ENCODE results near the gene IRF8.

The IRF8 gene

DNA sequence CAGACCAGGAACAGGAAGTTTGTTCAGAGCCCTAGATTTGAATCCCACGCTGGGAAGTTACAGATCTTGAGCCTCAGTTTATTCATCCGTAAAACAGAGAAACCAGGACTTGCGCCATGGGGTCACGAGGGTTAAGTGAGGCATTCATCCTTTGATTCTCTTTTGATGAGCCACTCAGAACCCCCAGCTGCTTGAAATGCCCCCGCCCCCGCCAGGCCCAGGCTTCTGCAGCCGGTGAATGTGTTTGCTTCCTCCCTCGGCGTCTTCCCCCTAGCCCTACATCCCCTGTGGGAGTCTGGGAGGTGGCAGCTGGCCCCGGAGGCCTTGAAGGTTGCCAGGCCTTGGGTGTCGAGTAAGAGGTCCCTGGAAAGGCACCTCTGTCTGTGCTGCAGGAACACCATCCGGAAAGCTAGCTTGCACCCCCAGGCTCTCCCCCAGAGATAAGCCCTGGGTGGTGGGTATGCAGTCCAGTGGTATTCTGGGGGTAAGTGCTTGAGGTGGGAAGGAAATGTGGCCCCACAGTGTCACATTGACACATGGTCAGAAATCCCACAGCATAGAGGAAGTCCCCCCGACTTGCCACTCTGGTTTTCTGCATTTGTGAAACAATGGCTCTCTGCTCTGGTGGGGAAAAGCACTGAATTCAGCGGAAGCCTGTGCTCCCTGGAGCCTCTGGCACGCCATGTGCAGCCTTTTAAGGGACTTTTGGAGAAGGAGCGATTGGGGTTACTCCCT is 14.9 kb downstream of the IRF8 start:
- no peak for DNase-seq (ENCODE audit: low spot score)

DNA sequence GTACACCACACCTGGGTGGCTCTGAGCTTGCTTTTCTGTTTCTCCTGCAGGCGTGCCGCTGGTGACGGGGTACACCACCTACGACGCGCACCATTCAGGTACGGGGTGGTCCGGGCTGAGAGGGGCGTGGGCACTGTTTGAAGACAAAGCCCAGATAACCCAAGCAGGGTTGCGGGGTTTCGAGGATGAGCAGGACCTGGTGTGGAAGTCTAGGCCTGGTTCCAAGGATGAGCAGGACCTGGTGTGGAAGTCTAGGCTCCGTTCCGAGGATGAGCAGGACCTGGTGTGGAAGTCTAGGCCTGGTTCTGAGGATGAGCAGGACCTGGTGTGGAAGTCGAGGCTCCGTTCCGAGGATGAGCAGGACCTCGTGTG is 15.4 kb downstream of the IRF8 start:
- DNase-seq (ENCODE audit: low spot score), result no peak

DNA sequence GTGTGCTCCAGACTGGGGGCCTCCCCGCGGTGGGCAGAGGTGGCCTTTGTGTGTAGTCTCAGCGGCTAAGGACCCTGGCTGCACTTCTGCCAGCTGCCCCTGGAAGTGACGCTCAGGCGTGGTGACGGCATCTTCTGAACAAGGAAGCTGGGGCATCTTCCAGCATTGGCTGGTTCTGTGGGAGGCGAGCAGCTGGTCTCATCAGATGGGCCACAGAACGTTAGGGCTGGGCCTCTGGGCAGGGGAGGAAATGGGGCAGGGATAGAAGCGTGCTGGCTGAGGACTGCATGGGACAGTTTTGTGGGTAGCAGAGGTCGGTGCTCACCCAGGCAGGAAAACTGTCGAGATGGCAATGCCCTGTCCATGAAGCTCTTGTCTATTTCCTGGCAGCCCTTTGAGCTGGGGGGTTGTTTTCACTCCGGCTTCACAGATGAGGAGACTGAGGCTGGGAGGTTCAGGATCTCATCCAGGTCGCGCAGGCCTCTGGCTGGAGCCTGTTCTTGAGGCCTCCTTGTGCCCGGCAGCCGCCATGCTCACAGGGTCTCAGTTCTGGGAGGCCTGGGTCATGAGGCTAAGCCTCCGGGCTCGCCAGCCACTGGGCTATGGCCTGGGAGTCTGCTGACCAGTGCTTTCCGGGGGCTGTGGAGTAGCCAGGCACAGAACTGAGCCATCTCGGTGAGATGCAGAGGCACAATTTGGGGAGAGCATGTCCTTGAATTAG is 16.3 kb downstream of the IRF8 start:
- DNase-seq (ENCODE audit: low spot score), result no peak

DNA sequence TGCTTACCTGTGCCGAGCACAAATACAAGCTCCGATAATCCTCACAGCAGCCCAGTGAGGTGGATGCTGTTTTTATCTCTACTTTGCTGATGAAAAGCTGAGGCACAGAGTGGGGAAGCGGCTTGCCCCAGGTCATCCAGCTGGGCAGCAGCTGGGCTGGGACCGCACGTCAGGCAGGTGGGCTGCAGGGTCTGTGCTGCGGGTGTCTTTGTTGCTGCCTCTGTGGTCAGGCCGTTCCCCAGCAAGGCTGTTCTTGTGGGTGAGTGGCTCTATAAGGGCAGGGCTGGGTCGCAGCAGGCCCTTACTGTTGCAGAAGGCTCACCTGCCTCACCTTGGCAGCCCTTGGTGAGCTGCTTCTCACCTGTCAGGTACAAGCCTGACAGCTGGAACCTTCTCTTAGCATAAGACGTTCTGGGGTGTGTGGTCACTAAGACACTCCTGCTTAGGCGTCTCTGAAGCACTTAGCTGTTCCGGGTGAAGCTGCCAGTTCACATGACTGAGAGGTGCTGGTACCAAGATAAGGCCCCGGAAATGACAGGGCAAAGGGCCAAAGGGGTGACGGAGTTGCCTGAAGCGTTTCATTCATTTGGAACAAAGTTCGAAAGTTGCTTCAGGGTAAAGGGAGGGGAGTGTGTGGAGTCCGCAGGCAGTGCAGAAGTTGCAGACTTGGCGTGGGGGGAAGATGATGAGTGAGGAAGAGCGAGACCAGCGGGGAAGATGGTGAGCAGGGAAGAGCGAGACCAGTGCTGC is 17.4 kb downstream of the IRF8 start:
- no peak for DNase-seq (ENCODE audit: low spot score)

DNA sequence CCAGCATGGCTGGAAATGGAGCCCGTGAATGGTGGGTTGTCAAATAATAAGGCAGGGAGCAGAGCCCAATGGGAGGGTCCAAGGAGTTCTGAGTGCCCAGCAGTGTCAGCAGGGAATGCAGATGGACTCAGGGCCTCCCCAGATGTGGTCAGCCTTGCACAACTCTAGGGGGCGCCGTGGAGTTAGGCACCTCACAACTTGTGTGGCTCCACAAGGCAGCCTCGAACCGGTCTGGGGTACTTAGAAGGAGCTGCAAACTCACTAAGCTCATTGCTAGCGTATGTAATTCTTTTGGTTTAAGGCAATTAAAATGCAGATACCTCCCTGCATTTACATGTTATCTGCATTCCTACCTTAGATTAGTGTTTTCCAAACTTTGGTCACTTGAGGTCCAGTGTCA is 18.1 kb downstream of the IRF8 start:
- no peak for DNase-seq (ENCODE audit: low spot score)

DNA sequence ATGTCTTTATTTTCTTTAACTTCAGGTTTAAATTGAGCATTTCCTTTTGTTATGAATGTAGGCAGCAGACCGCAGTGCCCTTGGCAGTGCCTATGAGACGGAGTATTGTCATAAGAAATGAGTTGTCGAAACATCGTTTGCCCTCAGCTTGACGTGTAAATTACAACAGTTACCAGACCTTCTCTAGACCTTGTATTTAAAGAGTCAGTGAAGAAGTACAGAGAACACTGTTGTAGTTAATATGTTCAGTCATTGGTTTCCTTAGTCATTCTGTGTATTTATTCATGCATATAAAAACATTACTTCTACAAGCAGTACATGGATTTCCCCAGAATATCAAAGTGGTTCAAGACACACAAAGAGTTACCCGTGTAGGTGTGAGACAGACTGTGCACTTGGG is 19.0 kb downstream of the IRF8 start:
- no peak for DNase-seq (ENCODE audit: low spot score)

DNA sequence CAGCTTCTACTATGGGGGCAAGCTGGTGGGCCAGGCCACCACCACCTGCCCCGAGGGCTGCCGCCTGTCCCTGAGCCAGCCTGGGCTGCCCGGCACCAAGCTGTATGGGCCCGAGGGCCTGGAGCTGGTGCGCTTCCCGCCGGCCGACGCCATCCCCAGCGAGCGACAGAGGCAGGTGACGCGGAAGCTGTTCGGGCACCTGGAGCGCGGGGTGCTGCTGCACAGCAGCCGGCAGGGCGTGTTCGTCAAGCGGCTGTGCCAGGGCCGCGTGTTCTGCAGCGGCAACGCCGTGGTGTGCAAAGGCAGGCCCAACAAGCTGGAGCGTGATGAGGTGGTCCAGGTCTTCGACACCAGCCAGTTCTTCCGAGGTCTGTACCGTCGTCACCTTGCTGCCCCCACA is 19.5 kb downstream of the IRF8 start:
- DNase-seq (ENCODE audit: low spot score), result no peak

DNA sequence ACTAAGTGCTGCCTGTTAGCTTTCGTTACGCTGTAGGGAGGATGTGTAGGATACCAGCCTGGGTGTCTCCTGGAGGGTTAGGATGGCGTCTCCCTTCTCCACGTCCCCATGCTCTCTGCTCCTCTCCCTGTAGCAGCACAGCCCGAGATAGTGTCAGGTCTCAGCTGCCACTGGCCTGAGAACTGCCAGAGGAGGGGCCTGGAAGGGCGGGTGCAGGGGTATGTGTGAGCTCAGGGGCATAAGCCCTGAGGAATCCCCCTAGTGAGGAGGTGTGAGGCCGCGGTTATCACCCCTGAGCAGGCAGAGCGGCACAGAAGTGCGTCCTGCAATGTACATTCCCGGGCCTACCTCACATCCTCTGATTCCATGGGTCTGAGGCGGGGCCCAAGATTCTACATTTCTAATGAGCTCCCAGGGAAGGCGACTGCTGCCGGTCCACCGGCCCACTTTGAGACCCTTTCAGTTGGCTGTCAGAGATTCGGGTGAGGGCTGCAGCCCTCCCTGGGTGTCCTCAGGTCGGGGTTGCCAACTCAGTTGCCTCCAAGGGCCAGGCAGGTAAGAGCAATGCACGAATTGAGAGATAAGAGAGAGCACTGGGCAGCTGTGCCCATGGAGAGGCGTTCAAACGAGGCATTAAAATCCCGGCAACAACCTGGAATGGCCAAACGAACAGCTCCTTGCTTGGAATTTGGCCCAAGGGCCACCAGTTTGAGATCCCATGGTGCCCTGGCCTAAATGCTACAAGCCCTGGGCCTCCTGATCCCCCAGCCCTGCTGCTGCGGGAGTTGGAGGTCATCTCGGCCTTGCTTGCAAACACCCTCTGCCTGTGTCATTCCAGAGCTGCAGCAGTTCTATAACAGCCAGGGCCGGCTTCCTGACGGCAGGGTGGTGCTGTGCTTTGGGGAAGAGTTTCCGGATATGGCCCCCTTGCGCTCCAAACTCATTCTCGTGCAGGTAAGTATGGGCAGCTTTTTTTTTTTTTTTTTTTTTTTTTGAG is 20.6 kb downstream of the IRF8 start:
- no peak for DNase-seq (ENCODE audit: low spot score)

DNA sequence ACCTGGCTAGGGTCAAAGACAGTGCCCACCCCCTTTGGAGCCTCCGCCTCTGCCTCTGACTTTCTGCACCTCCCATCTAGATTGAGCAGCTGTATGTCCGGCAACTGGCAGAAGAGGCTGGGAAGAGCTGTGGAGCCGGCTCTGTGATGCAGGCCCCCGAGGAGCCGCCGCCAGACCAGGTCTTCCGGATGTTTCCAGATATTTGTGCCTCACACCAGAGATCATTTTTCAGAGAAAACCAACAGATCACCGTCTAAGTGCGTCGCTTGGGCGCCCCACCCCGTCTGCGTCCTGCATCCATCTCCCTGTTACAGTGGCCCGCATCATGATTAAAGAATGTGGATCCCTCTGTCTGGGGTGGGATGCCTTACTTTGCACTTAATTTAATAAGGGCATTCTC is 22.1 kb downstream of the IRF8 start:
- no peak for DNase-seq (ENCODE audit: low spot score)

DNA sequence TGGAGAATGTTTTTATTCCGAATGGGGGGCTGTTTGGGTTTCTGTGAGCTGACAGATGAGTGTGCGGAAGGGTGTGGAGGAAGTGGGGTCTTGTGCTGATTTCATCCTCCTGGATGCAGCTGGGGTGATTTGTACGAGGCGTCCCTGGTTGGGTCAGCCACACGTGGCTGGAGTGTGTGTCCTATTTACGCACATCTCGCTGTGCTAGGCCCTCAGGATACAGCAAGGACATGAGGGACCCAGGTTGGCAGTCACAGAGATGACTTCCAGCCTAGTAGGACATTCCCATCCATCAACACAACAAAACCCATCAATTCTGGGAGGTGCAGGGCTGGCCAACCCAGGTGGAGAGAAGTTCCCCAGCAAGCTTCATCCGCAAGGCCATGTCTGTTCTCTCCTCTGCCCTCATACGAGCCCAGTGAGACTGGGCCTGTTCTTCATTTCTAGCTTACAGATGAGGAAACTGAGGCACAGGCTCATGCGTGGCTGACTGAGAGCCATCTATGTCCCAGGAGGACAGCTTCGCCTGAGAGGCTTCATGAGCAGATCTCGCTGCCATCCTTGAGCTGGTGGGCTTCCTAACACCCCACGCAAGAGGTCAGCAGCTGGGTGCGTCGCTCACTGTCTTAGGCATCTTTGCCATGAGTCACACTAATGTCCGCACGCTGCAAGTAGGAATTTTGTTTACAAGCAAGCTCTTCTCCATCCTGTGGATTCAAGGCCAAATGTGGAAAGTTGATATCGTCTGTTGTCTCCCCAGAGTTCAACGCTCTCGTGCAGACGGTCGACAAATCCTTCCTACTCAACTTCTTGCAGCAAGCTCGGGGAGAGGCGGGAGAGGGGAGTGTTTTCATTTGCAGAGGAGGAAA is 24.4 kb downstream of the IRF8 start:
- DNase-seq (ENCODE audit: low spot score), result no peak

DNA sequence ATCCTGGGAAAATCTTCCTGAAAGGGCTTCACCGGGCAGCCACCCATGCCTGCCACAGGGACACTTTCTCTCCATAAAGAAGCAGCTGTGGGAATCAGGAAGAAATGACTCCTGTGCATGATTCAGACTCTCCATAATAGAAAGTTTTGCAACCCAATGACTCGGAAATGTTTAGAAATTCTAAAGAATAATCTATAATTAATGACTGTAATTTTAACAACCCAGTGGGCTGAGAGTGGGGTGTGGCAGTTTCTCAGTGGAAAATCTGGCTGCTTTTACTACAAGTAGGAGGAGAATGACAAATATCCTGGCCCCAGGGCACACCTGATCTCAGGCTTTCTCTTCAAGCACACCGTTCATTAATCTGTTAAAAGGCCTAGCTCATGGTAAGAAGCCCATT is 25.7 kb downstream of the IRF8 start:
- no peak for DNase-seq (ENCODE audit: low spot score)

DNA sequence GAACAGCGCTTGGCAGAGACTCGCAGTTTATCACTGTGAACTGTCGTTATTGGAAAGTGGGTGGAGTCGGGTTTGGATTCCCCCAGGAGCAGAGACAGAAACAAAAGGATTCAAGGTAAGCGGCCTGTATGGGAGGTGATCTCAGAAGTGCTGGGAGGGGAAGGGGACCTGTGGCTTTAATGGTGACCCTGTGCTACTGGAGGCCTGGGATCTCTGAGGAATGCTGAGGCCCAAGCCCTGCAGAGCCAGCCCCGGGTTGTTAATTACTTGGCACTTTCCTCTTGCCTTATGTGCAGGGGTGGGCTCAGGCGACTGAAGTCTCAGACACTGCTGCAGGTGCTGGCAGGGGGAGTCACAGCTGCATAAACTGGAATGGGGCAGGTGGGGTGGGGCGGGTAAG is 27.4 kb downstream of the IRF8 start:
- no peak for DNase-seq (ENCODE audit: low spot score)

DNA sequence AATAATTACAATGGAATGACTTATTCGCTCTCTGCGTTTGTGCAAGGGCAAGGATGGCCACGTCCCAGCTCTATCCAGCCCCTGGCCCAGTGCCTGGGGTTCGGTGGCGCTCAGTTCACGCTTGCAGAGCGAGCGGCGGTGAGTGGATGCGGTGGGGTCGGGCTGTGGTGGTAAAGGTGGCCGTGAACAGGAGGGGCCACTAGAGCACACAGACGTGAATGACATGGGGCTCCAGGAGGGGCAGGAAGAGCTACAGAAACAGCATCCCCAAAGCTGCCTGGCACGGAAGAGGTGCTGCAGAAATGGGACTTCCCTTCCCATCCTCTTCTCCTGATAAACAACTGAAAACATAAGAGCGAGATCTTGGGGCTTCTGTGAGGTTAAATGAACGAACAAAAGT is 28.4 kb downstream of the IRF8 start:
- no peak for DNase-seq (ENCODE audit: low spot score)

DNA sequence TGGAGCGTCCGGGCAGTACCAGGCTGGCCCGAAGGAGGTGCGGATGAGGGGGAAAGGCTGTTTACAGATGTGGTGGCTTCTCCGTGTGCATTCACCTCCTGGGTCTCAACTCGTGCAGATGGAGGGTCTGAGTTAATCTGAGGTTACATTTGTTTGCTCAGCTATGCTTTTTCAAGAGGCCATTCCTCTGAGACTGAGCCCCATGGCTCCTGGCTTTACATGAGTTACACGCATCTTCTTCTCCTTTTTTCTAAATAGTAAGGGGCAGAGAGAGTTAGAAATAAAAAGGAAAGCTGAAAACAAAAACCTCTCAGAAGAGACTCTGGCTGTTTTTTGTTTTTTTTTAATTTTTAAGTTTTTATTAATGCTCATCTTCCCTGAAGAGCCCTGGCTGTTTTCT is 29.0 kb downstream of the IRF8 start:
- no peak for DNase-seq (ENCODE audit: low spot score)

DNA sequence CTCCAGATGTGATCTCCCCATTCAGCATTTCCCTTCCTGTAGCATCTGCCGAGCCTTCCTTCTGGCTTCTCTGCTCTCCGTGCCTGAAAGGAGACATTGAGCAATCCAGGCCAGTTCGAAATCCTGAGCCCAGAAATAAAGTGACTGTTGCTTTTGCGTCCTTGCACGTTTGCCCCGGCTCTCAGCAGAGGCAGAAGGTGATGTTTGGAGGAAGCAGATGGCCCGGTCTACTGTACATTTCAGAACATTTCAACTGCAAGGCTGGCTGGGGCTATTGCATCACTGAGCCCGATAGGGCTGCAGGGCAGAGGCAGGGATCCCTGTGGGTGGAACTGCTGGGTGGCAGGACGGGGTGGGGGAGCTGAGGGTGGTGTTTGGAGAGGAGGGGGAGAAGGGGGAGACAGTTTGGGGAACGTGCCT is 29.4 kb downstream of the IRF8 start:
- DNase-seq (ENCODE audit: low spot score), result no peak

DNA sequence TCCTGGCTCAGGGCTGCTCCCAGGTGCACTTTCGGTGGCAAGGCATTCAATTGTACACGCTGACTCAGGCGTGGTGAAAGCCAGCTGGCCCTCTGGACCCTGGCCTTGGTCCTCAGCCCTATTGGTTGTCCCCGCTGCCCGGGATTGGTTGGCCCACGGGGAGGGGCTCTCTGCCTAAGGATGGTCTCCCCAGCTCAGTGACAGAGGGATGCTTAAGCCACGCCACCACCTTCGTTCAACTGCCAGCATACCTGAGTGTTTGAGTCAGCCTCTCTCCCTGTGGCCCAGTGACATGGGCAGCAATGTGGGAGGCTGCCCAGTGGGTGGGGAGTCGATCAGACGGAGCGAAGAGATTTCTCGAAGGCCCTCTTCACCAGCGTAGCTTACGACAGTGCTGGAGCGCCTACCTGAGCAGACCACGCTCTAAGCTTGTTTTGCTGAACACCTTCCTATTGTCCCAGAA is 30.3 kb downstream of the IRF8 start:
- no peak for DNase-seq (ENCODE audit: low spot score)

DNA sequence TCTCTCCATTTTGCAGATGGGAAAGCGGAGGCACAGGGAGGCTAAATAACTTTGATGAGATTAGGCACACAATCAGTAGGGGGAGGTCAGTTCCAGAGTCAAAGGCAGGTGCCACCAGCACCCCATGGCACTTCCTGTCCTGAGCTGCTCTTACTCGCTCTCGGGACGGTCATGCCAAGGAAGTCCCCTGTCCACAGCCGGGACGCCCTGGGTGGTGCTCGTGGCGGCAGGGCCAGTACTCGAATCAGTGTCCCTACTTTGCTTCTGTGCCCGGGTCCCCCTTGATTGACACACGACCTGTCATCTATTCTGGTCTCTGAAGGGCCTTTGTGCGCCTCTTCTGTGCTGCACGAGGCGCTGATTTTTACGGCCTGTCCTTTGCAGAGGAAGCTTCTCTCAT is 31.3 kb downstream of the IRF8 start:
- no peak for DNase-seq (ENCODE audit: low spot score)

DNA sequence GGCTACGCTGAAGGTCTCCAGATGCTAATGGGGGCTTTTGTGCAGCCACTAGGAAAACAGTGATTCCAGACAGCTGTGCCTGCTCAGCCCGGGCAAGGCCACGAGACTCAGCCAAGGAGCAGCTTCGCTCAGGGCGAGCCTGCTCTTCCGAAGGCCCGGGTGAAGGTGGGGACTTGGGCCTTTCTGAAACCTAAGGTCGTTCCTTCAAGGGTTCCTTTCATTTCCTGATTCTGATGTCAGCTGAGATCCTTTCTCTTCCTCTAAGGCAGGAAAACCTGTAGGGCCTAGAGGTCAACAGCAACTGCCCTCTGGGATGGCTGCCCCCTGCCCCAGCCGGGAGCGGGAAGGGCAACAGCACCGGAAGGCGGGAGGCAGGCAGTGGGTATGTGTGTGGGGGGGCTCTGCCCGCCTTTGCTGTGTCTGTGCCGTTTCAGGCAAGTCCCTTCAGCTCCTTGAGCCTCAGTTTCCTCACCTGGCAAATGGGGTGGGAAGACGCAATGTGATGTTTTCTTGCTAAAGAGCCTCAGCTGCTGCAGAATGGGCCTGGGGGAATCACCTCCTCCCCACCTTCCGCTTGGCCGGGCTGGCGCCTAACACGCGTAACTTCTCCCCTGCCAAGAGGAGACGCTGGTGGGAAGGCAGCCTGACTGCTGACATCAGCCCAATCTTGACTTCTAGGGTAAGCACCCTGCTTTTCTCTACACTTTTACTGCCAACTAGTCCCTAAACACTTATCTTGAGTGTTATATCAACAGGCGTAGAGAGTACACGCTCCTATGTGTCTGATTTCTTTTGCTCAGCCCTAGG is 32.8 kb downstream of the IRF8 start:
- no peak for DNase-seq (ENCODE audit: low spot score)

DNA sequence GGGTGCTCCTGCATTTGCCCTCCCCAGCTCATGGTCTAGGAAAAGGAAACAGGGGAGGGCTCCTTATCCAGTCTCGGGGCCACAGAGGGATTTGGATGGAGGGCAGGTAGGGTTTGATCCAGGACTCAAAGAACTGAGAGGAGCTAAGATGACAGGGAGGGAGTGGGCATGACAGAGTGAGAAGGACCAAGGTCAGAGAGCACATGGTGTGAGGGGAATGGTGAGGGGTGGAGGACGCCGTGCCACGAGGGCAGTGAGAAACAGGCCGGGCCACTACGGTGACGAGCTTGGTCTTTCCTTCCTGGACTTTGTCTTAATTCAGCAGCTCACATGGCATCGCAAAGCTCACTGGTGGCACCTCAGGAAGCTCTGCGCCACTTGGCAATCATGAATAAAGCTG is 35.2 kb downstream of the IRF8 start:
- DNase-seq (ENCODE audit: low spot score), result no peak

DNA sequence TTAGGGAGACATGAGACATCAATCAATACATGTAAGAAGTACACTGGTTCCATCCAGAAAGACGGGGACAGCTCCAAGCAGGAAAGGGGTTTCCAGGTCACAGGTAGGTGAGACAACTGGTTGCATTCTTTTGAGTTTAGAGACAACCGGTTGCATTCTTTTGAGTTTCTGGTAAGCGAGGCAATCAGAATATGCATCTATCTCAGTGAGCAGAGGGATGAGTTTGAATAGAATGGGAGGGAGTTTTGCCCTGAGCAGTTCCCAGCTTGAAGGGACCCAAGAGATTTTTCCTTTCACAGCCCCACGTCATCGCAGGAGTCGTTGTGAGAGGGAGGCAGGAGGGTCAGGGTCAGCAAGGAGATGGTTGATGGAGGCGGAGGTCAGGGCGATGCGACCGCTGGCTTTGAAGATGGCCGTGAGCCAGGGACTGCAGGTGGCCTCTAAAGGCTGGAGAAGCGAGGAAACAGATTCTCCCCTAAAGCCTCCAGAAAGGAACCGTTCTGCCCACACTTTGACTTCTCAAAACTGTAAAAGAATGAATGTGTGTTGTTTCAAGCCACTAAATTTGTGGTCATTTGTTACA is 36.5 kb downstream of the IRF8 start:
- DNase-seq (ENCODE audit: low spot score), result no peak

All from ecto neural progenitor cell (in vitro differentiated cells).